HG03139 (cell line): Measurements from ENCODE around the gene ENPP1.

ENCODE experiments used
- ATAC-seq: cut with Tn5 transposase; IDR thresholded peaks from one replicate; pipeline ENCODE4 v1.9.1; 2021; ENCODE audit not compliant: unreplicated experiment

Gene ENPP1

GRCh38 chr6:131807644-131808459 is at the start of gene ENPP1:
TSS of gene ENPP1 (plus strand) at chr6:131808020. CDS start at chr6:131808036, 16 bp downstream.
- peak; percentile 53 for ATAC-seq

GRCh38 chr6:131758920-131759319 is 48.9 kb upstream of the ENPP1 start:
- no peak for ATAC-seq

- no peak for ATAC-seq
Measured at GRCh38 chr6:131761060-131761761, 46.6 kb upstream of the ENPP1 start.

GRCh38 chr6:131761762-131762067 is 46.1 kb upstream of the ENPP1 start:
- no peak for ATAC-seq

GRCh38 chr6:131762984-131763383 is 44.8 kb upstream of the ENPP1 start:
- no peak for ATAC-seq

- no peak for ATAC-seq
Measured at GRCh38 chr6:131763749-131764148, 44.1 kb upstream of the ENPP1 start.

- ATAC-seq = no peak
Measured at GRCh38 chr6:131764350-131764749, 43.5 kb upstream of the ENPP1 start.

GRCh38 chr6:131765081-131765803 is 42.6 kb upstream of the ENPP1 start:
- no peak for ATAC-seq

- no peak for ATAC-seq
Measured at GRCh38 chr6:131765804-131766135, 42.0 kb upstream of the ENPP1 start.

- ATAC-seq = no peak
Measured at GRCh38 chr6:131766631-131767030, 41.2 kb upstream of the ENPP1 start.

- no peak for ATAC-seq
Measured at GRCh38 chr6:131768964-131769363, 38.9 kb upstream of the ENPP1 start.

- no peak for ATAC-seq
Measured at GRCh38 chr6:131769385-131770141, 38.3 kb upstream of the ENPP1 start.

- ATAC-seq = no peak
Measured at GRCh38 chr6:131770776-131771175, 37.0 kb upstream of the ENPP1 start.

- no peak for ATAC-seq
Measured at GRCh38 chr6:131773284-131773950, 34.4 kb upstream of the ENPP1 start.

- ATAC-seq = no peak
Measured at GRCh38 chr6:131775886-131776285, 31.9 kb upstream of the ENPP1 start.

- no peak for ATAC-seq
Measured at GRCh38 chr6:131776985-131777384, 30.8 kb upstream of the ENPP1 start.

- no peak for ATAC-seq
Measured at GRCh38 chr6:131778169-131778568, 29.7 kb upstream of the ENPP1 start.

GRCh38 chr6:131779304-131779703 is 28.5 kb upstream of the ENPP1 start:
- no peak for ATAC-seq

GRCh38 chr6:131780600-131780999 is 27.2 kb upstream of the ENPP1 start:
- no peak for ATAC-seq

GRCh38 chr6:131781687-131782086 is 26.1 kb upstream of the ENPP1 start:
- ATAC-seq = no peak

- ATAC-seq = no peak
Measured at GRCh38 chr6:131782764-131783163, 25.1 kb upstream of the ENPP1 start.
